IMR-90 (cell line): ENCODE data around the gene COLEC12. TPM values are rescaled to one million over a fixed set of nuclear protein-coding genes. Genes with fewer than 3 reads are reported as not detected.

Experiments used
- ATAC-seq: fragments of 200-7000 bp; cut with Tn5 transposase; 2 replicates; pipeline ENCODE4 v1.9.1; 2020; ENCODE audit warnings: low read depth, mild to moderate bottlenecking, moderate library complexity
- BruUV-seq: library from RNA; stranded (reverse); fragments of 400-500 nt; replicated peaks from 2 replicates; lab custom pipeline; 2021; lab: Mats Ljungman, UMichigan
- CTCF ChIA-PET: fragments of 300-600 bp; formaldehyde crosslinking; extraction: SDS; loops from one replicate; lab custom pipeline; 2021; ENCODE audit warnings: antibody characterized with exemption; lab: Yijun Ruan, JAX
- POLR2A ChIA-PET: fragments of 300-600 bp; sonication (Branson Sonifier 250); formaldehyde crosslinking; loops from one replicate; lab custom pipeline; 2022; ENCODE audit warnings: antibody characterized with exemption; ENCODE audit not compliant: unreplicated experiment; lab: Charles Lee
- DNase-seq: peaks from one replicate; pipeline ENCODE4 v3.0.0; 2013
- H2AFZ ChIP-seq: replicated peaks from 2 replicates; pipeline ENCODE3; 2013; ENCODE audit warnings: low read length, mild to moderate bottlenecking; ENCODE audit not compliant: poor library complexity
- H2AK5ac ChIP-seq: 2 replicates; pipeline ENCODE4 v1.6.1; 2013; ENCODE audit warnings: low read depth, low read length, inconsistent platforms
- H2AK9ac ChIP-seq: replicated peaks from 2 replicates; pipeline ENCODE3; 2013; ENCODE audit warnings: mild to moderate bottlenecking, low read depth, low read length, moderate library complexity; ENCODE audit not compliant: poor library complexity
- H2BK120ac ChIP-seq: 2 replicates; pipeline ENCODE4 v1.6.1; 2013; ENCODE audit warnings: low read depth, low read length, inconsistent platforms
- H2BK15ac ChIP-seq: 3 replicates; pipeline ENCODE4 v1.6.1; 2013; ENCODE audit warnings: low read depth, low read length, inconsistent platforms
- H2BK20ac ChIP-seq: 2 replicates; pipeline ENCODE4 v1.6.1; 2013; ENCODE audit warnings: low read depth, mild to moderate bottlenecking, inconsistent platforms, low read length, moderate library complexity
- H2BK5ac ChIP-seq: 2 replicates; pipeline ENCODE4 v1.6.1; 2013; ENCODE audit warnings: mild to moderate bottlenecking, low read depth, low read length, inconsistent platforms; ENCODE audit not compliant: poor library complexity, severe bottlenecking
- H3K14ac ChIP-seq: replicated peaks from 2 replicates; pipeline ENCODE4 v1.6.1; 2013; ENCODE audit warnings: low read depth, low read length, inconsistent platforms
- H3K18ac ChIP-seq: 2 replicates; pipeline ENCODE4 v1.6.1; 2013; ENCODE audit warnings: low read depth, low read length, control low read depth
- H3K23ac ChIP-seq: 2 replicates; pipeline ENCODE4 v1.6.1; 2013; ENCODE audit warnings: low read depth, low read length, inconsistent platforms
- H3K27ac ChIP-seq: 2 replicates; pipeline ENCODE4 v1.5.1; 2013; ENCODE audit warnings: mild to moderate bottlenecking, control low read depth, low read length; ENCODE audit not compliant: insufficient read depth
- H3K27me3 ChIP-seq: 2 replicates; pipeline ENCODE4 v1.6.1; 2013; ENCODE audit warnings: low read length; ENCODE audit not compliant: control insufficient read depth, insufficient read depth
- H3K36me3 ChIP-seq: 2 replicates; pipeline ENCODE4 v1.6.1; 2013; ENCODE audit warnings: low read length, mixed read lengths; ENCODE audit not compliant: control insufficient read depth, insufficient read depth
- H3K4ac ChIP-seq: 2 replicates; pipeline ENCODE4 v1.6.1; 2013; ENCODE audit warnings: low read depth, low read length, inconsistent platforms
- H3K4me1 ChIP-seq: 2 replicates; pipeline ENCODE4 v1.6.1; 2013; ENCODE audit warnings: low read length, mixed read lengths; ENCODE audit not compliant: control insufficient read depth, insufficient read depth
- H3K4me2 ChIP-seq: 2 replicates; pipeline ENCODE4 v1.6.1; 2013; ENCODE audit warnings: low read depth, mild to moderate bottlenecking, control low read depth, low read length, moderate library complexity
- H3K4me3 ChIP-seq: 2 replicates; pipeline ENCODE4 v1.5.1; 2013; ENCODE audit warnings: low read depth, mild to moderate bottlenecking, control low read depth, low read length, moderate library complexity; ENCODE audit not compliant: insufficient read depth
- H3K56ac ChIP-seq: 2 replicates; pipeline ENCODE4 v1.6.1; 2013; ENCODE audit warnings: low read length, inconsistent platforms; ENCODE audit not compliant: insufficient read depth; ENCODE audit errors: extremely low read depth
- H3K79me1 ChIP-seq, 2 experiments: 2 replicates each; pipeline ENCODE4 v1.6.1; 2013; ENCODE audit warnings: low read length in 2 of 2, inconsistent platforms in 1 of 2, low read depth in 1 of 2
- H3K9ac ChIP-seq: 2 replicates; pipeline ENCODE4 v1.6.1; 2013; ENCODE audit warnings: low read depth, low read length, control low read depth
- H3K9me1 ChIP-seq: 2 replicates; pipeline ENCODE4 v1.6.1; 2013; ENCODE audit warnings: low read length, inconsistent platforms; ENCODE audit not compliant: insufficient read depth
- H3K9me3 ChIP-seq: 2 replicates; pipeline ENCODE4 v1.6.1; 2013; ENCODE audit warnings: low read length; ENCODE audit not compliant: control insufficient read depth, insufficient read depth
- H4K20me1 ChIP-seq: 2 replicates; pipeline ENCODE4 v1.6.1; 2013; ENCODE audit warnings: low read length, inconsistent platforms; ENCODE audit not compliant: insufficient read depth
- H4K5ac ChIP-seq: 2 replicates; pipeline ENCODE4 v1.6.1; 2013; ENCODE audit warnings: mild to moderate bottlenecking, low read depth, low read length, control low read depth
- H4K8ac ChIP-seq, 2 experiments: 2 replicates each; pipeline ENCODE4 v1.6.1; 2013; ENCODE audit warnings: low read depth in 2 of 2, low read length in 2 of 2, control low read depth in 1 of 2, inconsistent platforms in 1 of 2
- H4K91ac ChIP-seq: 2 replicates; pipeline ENCODE4 v1.6.1; 2013; ENCODE audit warnings: low read depth, low read length, inconsistent platforms; ENCODE audit not compliant: insufficient read depth
- CEBPB ChIP-seq: IDR thresholded peaks from 2 replicates; pipeline ENCODE4 v1.6.1; 2012; ENCODE audit warnings: low read depth, low read length, improper control_type of control experiment
- MAZ ChIP-seq: IDR thresholded peaks from 2 replicates; pipeline ENCODE4 v1.6.1; 2012; ENCODE audit warnings: low read depth, mild to moderate bottlenecking, low read length, improper control_type of control experiment, moderate library complexity, borderline replicate concordance
- WGBS, 2 experiments: methylation state at CpG; one replicate each; pipeline versions ENCODE4 v1.1.5 to v1.1.7; 2013; ENCODE audit warnings: missing lambda C conversion rate in 2 of 2; ENCODE audit not compliant: insufficient read length in 1 of 2; ENCODE audit errors: extremely low coverage in 2 of 2; 5-methylcytosine and 5-hydroxymethylcytosine counted together
- dilution Hi-C: fragments of 300-500 bp; cut with HindIII; formaldehyde crosslinking; loops from one replicate; pipeline ENCODE4 v1.14.3; 2018; ENCODE audit warnings: low sequenced_read_pairs; ENCODE audit not compliant: unreplicated experiment
- in situ Hi-C: fragments of 300-500 bp; cut with MboI; formaldehyde crosslinking; loops from 3 replicates; pipeline ENCODE4 v1.14.3; 2019; ENCODE audit warnings: low sequenced_read_pairs, inconsistent platforms, mixed read lengths
- intact Hi-C: fragments of 100-400 bp; cut with micrococcal nuclease; formaldehyde crosslinking; loops from 2 replicates; pipeline ENCODE4 v1.10.0; 2022
- polyA plus RNA-seq, 3 experiments: library from polyadenylated mRNA; depleted of rRNA; stranded (reverse); fragments of >200 nt; gene quantifications; 2 replicates each; pipeline ENCODE4 v1.2.3, GENCODE V29; 2012; ENCODE audit warnings: low replicate concordance in 1 of 3
- total RNA-seq: library from RNA; depleted of rRNA; stranded (reverse); fragments of >200 nt; gene quantifications from 2 replicates; pipeline ENCODE4 v1.2.3, GENCODE V29; 2012

The COLEC12 gene
- total and polyA plus RNA-seq, 2 of the 4 experiments (the other 2 are of a cell fraction), result 1.0 to 2.3 TPM

DNA sequence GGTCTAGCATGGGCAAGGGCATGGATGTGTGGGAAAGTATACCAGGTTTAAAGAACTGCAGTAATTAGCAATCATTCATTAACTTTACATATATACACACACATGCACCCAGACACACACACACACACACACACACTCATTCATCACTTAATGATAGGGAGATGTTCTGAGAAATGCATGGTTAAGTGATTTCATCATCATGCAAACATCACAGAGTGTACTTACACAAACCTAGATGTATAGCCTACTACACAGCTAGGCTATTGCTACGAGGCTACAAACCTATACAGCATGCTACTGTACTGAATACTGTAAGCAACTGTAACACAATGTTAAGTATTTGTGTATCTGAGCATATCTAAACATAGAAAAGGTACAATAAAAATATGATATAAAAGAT is 83.6 kb downstream of the COLEC12 start:
- no peak overlapping the region for H3K4me3 ChIP-seq
- H3K9me1 ChIP-seq, result peaks cover 15% of the 10 kb centered on the region
- H3K9me3 ChIP-seq, result no peaks in the 10 kb centered on the region
- no peak overlapping the region for H3K9ac ChIP-seq
- H3K27ac ChIP-seq, result no peak overlapping the region
- H3K27me3 ChIP-seq, result no peaks in the 10 kb centered on the region
- H4K20me1 ChIP-seq, result no peaks in the 10 kb centered on the region
- H2AK9ac ChIP-seq, result no peak overlapping the region
- H4K5ac ChIP-seq, result no peak overlapping the region
- H4K8ac ChIP-seq, result peak overlapping the region in 1 of 2 experiments; percentile 14; a peak in 2 of 4 replicates
- H3K4me2 ChIP-seq, result no peak overlapping the region
- H2BK15ac ChIP-seq, result peak overlapping the region; percentile 92; the same call in 1 of the 3 replicates
- ATAC-seq (no peak), DNase-seq (no peak)
- H2BK120ac ChIP-seq, result peak overlapping the region; percentile 73
- H3K14ac ChIP-seq, result no peak overlapping the region; the same call in 1 of the 2 replicates
- peaks cover 15% of the 10 kb centered on the region for H3K4me1 ChIP-seq
- H3K79me1 ChIP-seq, result 0 out of 4 replicates have a peak, but pooled peaks cover 0 to 3% of the 10 kb centered on the region in 2 experiments
- no peaks in the 10 kb centered on the region for H3K36me3 ChIP-seq
- H3K4ac ChIP-seq, result peak overlapping the region; percentile 36; the same call in 1 of the 2 replicates
- dilution Hi-C loops (no loop called here), in situ Hi-C loops (no loop called here), intact Hi-C loops (loop anchor here (5.0 kb wide), 1 partner anchor 60 kb away; no protein-coding TSS in a partner anchor)
- BruUV-seq, result no TSS peak
- POLR2A ChIA-PET, result no interaction called here
- peak overlapping the region; percentile 15; the same call in 1 of the 2 replicates for H4K91ac ChIP-seq
- no peak overlapping the region for H3K18ac ChIP-seq
- no peak overlapping the region for H3K56ac ChIP-seq
- peak overlapping the region; percentile 38; the same call in 1 of the 2 replicates for H2AK5ac ChIP-seq
- peak overlapping the region; percentile 66; the same call in 1 of the 2 replicates for H2BK20ac ChIP-seq
- TF ChIP-seq CEBPB, result peak; percentile 64
- TF ChIP-seq MAZ, result no peak
- WGBS, 2 experiments, result no CpG with 5 or more reads among the region's 1 CpG
- H2AFZ ChIP-seq, result no peak overlapping the region
- CTCF ChIA-PET, result no interaction called here
- peak overlapping the region; percentile 36 for H2BK5ac ChIP-seq
- no peak overlapping the region for H3K23ac ChIP-seq
